ENCODE results near the gene TAP1. TPM values are rescaled to one million over a fixed set of nuclear protein-coding genes. Genes with fewer than 3 reads are reported as not detected.
"Not testable (repeated sequence)": the region's sequence is repeated elsewhere in the genome, so short reads cannot be mapped to it uniquely, and the experiment has no call there.

The TAP1 gene
- total RNA-seq, 2 experiments from 2014 or later, result 319 to 328 TPM

DNA sequence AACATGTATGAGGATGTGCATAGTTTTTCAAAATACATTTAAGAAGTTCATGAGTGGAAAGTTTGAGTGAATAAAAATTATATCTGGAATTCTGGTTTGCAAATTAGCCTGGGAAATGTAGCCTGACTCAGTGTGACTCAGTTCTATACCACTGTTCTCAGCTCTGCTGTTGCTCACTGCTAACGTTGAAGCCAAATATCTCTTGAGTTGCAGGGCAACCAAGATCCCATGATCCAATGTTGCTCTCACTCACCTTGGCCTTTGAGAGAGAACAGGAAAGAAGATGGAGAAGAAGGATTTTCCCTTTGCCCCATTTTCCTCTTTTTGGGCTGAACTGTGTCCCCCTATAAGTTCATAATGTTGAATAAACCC is 29.4 kb upstream of the TAP1 start:
- no peaks in the 10 kb centered on the region for H3K9me3 Mint-ChIP-seq (ENCODE audit: insufficient read depth)
- ChIA-PET POLR2A (interaction anchor here (0.6 to 1.1 kb wide), 2 partner anchors 40 to 86 kb away, joined by 3 to 4 read pairs; partner anchors contain the start of gene BRD2), CTCF (interaction anchor here (1.0 to 8.0 kb wide), 6 partner anchors 11 to 102 kb away, joined by 4 to 57 read pairs (median 8); partner anchors contain the start of genes HLA-DMA and TAP2)
- H3K27ac Mint-ChIP-seq, result no peak overlapping the region
- H3K27me3 Mint-ChIP-seq (ENCODE audit: low read depth), result peaks cover 6% of the 10 kb centered on the region
- H3K4me1 Mint-ChIP-seq (ENCODE audit: low read depth), result peaks cover 2% of the 10 kb centered on the region
- ATAC-seq, result no peak
- H3K4me3 Mint-ChIP-seq, result no peak overlapping the region
- no peak for DNase-seq
- peaks cover 8% of the 10 kb centered on the region for H3K36me3 Mint-ChIP-seq (ENCODE audit: low read depth)

DNA sequence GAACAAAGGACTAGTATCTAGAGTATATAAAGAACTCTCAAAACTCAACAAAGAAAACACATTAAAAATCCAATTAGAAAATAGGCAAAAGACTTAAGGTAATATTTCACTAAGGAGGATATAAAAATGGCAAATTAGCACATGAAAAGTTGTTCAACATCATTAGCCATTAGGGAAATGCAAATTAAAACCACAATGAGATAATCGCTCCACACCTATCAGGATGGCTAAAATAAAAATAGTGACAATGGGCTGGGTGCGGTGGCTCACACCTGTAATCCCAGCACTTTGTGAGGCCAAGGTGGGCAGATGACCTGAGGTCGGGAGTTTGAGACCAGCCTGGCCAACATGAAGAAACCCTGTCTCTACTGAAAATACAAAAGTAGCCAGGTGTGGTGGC is 27.5 kb upstream of the TAP1 start:
- H3K9me3 Mint-ChIP-seq (ENCODE audit: insufficient read depth); H3K27me3 Mint-ChIP-seq (ENCODE audit: low read depth); H3K36me3 Mint-ChIP-seq (ENCODE audit: low read depth); H3K27ac Mint-ChIP-seq; ATAC-seq; H3K4me1 Mint-ChIP-seq (ENCODE audit: low read depth); H3K4me3 Mint-ChIP-seq; DNase-seq: not testable (repeated sequence)
- CTCF ChIA-PET, result interaction anchor here (0.7 to 8.0 kb wide), 8 partner anchors 9 to 181 kb away, joined by 3 to 57 read pairs (median 4); partner anchors contain the start of genes HLA-DMA and TAP2
- POLR2A ChIA-PET, result interaction anchor here (0.9 kb wide), 1 partner anchor 91 kb away, joined by 3 read pairs; no protein-coding TSS in a partner anchor

DNA sequence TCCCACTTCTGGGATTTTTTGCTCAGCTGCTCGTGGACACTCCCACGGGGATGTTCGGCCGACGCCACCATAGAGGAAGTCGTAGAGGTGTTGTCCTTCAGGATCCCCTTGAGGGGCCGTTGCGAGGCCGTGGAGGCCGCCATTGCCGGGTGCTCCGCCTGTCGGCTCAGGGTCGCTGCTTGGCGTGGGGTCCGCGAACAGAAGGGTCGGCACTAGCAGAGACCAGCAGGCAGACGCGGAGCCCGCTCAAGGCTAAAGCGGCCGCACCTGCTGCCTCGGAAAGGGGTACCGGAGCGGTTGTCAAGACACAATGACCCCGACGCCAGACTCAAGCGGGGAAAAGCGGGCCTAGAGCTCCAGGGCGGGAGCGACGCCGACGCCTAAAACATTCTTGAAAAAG is 26.2 kb upstream of the TAP1 start:
- POLR2A ChIA-PET, result no interaction called here
- H3K27me3 Mint-ChIP-seq (ENCODE audit: low read depth), result no peaks in the 10 kb centered on the region
- H3K36me3 Mint-ChIP-seq (ENCODE audit: low read depth), result peaks cover 8% of the 10 kb centered on the region
- H3K9me3 Mint-ChIP-seq (ENCODE audit: insufficient read depth), result no peaks in the 10 kb centered on the region
- H3K4me1 Mint-ChIP-seq (ENCODE audit: low read depth), result no peaks in the 10 kb centered on the region
- no peak for ATAC-seq
- H3K4me3 Mint-ChIP-seq, result no peak overlapping the region
- CTCF ChIA-PET, result interaction anchor here (1.5 to 8.0 kb wide), 4 partner anchors 11 to 74 kb away, joined by 3 to 57 read pairs (median 17); partner anchors contain the start of gene HLA-DMA
- no peak overlapping the region for H3K27ac Mint-ChIP-seq
- no peak for DNase-seq

DNA sequence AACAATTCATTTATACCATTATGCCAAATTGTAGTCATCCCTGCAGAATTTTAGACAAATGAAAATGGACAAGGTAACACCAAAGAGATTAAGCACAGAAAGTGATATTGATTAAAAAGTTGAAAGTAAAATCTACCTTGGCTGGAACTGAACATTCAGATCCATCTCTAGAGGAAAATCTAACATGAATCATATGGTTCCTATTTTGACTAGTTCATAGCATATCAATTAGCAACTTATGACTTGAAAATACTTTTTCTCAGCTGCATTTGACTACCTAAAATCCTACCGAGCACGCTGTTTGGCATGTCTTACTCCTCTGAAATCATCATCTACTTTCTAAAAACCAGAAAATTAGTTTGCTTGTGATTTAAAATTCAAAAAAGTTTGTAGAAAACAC is 23.1 kb upstream of the TAP1 start:
- Mint-ChIP-seq H3K9me3 (ENCODE audit: insufficient read depth) (no peaks in the 10 kb centered on the region), H3K4me3 (no peak overlapping the region), H3K4me1 (ENCODE audit: low read depth) (no peaks in the 10 kb centered on the region), H3K27me3 (ENCODE audit: low read depth) (peaks cover 3% of the 10 kb centered on the region), H3K36me3 (ENCODE audit: low read depth) (peaks cover 13% of the 10 kb centered on the region), H3K27ac (no peak overlapping the region)
- CTCF ChIA-PET, result interaction anchor here (1.1 to 8.0 kb wide), 7 partner anchors 8 to 108 kb away, joined by 4 to 57 read pairs (median 6); partner anchors contain the start of genes HLA-DMA and TAP2
- POLR2A ChIA-PET, result interaction anchor here (1.0 kb wide), 1 partner anchor 95 kb away, joined by 4 read pairs; no protein-coding TSS in a partner anchor
- ATAC-seq (no peak), DNase-seq (no peak)

DNA sequence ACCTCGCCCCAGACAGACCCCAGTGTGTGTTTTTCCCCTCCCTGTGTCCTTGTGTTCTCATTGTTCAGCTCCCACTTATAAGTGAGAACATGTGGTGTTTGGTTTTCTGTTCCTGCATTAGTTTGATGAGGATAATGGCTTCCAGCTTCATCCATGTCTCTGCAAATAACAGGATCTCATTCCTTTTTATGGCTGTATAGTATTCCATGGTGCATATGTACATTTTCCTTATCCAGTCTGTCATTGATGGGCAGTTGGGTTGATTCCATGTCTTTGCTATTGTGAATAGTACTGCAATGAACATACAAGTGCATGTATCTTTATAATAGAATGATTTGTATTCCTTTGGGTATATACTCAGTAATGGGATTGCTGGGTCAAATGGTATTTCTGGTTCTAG is 20.4 kb upstream of the TAP1 start:
- H3K27ac Mint-ChIP-seq; H3K4me3 Mint-ChIP-seq; H3K27me3 Mint-ChIP-seq (ENCODE audit: low read depth); H3K9me3 Mint-ChIP-seq (ENCODE audit: insufficient read depth); ATAC-seq; DNase-seq; POLR2A ChIA-PET; H3K4me1 Mint-ChIP-seq (ENCODE audit: low read depth): not testable (repeated sequence)
- CTCF ChIA-PET, result interaction anchor here (1.5 to 4.5 kb wide), 3 partner anchors 35 to 111 kb away, joined by 3 to 28 read pairs (median 17); partner anchors contain the start of gene TAP2
- peaks cover 10% of the 10 kb centered on the region for H3K36me3 Mint-ChIP-seq (ENCODE audit: low read depth)

DNA sequence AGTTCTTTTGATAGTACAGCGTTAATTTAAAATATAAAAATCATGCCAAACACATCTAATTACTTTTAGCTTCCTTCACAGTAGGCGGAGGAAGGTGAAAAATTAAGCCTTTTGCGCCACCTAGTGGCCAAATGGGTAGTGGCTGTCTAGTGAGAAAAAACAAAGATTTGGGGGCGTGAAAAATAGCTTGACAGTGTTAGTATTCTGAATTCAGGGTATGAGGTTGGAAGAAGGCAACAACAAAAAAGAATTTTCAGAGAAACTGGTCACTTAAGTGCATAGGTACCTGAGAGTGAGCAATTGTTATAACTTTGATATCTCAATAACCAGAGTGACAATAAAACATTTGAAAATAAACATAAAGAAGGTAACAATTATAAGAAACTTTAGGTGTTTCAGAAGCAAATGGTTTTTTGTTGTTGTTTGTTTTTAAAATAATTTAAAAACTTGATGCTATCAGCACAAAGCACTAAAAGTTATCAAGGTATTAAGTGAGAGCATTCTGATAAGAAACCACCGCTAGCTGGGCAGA is 14.8 kb upstream of the TAP1 start:
- POLR2A ChIA-PET, result interaction anchor here (0.9 to 10.3 kb wide), 8 partner anchors 10 to 686 kb away, joined by 3 to 240 read pairs (median 6); partner anchors contain the start of genes HLA-DMA, PSMB8, PSMB9 and TAP1
- Mint-ChIP-seq H3K4me3 (no peak overlapping the region), H3K27me3 (ENCODE audit: low read depth) (peaks cover 3% of the 10 kb centered on the region), H3K27ac (no peak overlapping the region), H3K36me3 (ENCODE audit: low read depth) (peaks cover 15% of the 10 kb centered on the region), H3K9me3 (ENCODE audit: insufficient read depth) (no peaks in the 10 kb centered on the region), H3K4me1 (ENCODE audit: low read depth) (peaks cover 35% of the 10 kb centered on the region)
- ATAC-seq, result peak; percentile 77
- CTCF ChIA-PET, result interaction anchor here (0.7 to 10.6 kb wide), 69 partner anchors 9 to 622 kb away, joined by 3 to 512 read pairs (median 5); partner anchors contain the start of genes HLA-DMA, HLA-DPB1, HLA-DRA and PSMB8
- peak; percentile 93 for DNase-seq

DNA sequence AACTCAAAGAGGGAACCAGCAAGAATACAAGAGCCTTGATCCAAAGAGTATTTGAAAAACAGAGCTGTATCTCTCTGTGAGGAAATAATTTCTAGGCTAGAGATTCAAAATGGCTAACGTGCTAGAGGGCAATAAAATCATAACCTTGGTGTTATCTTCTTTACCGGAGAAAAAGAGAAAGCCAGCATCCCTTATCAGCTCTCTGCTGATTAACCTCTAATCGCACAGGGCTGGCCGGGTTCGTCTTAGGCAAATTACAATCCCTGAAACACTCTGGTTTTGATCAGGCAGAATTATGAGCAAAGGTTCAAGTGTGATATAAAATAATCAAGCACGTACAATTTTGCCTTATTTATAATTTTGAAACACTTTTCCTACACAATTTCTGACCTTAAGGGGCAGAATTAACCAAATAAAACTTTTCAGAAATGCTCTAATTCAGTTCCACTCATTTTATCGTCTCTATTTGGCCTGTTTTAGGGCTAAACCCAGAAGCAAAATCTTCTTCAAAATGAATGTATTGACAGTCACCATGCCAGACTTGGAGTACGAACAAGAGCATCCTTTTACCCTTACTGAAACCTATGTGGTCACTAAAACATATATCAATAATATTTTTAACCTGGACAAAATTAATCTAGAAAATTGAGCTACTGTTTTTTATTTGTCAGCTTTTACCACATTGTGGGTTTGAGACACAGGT is 14.2 kb upstream of the TAP1 start:
- Mint-ChIP-seq H3K4me1 (ENCODE audit: low read depth) (peaks cover 35% of the 10 kb centered on the region), H3K27ac (peak overlapping the region; percentile 92)

DNA sequence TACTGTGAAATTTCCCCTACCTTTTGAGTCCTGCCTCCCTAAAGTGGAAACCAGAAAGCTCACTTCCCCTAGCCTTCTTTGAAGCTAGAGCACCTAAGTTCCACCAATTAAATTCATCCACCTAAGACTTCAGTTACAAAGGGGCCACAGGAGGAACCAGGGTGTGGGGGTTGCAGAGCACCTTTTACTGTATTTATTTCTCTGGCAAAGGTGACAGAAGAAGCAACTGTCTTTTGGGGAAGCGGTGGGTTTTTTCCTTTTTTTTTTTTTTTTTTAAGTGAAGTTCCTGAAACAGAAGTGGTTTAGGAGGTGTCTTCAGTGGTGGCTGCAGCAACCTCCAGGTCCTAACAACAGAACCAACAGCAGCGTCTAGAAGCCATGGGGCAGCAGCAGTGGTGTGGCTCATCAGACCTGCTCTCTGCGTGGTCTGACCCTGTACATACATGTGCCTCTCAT is 13.5 kb upstream of the TAP1 start:
- Mint-ChIP-seq H3K27ac (peak overlapping the region; percentile 92), H3K4me3 (peak overlapping the region; percentile 54), H3K27me3 (ENCODE audit: low read depth) (peaks cover 3% of the 10 kb centered on the region), H3K9me3 (ENCODE audit: insufficient read depth) (no peaks in the 10 kb centered on the region), H3K36me3 (ENCODE audit: low read depth) (peaks cover 19% of the 10 kb centered on the region), H3K4me1 (ENCODE audit: low read depth) (peaks cover 35% of the 10 kb centered on the region)
- ChIA-PET POLR2A (interaction anchor here (0.8 to 10.3 kb wide), 7 partner anchors 9 to 1003 kb away, joined by 3 to 240 read pairs (median 4); partner anchors contain the start of genes PSMB8, PSMB9, TAP1 and TAP2), CTCF (interaction anchor here (0.8 to 10.6 kb wide), 29 partner anchors 10 to 621 kb away, joined by 3 to 512 read pairs (median 12); partner anchors contain the start of genes HLA-DMA, HLA-DRA, PSMB8 and PSMB9)
- peak; percentile 76 for ATAC-seq
- DNase-seq, result no peak

More for the DNA sequence above, 14.2 kb upstream of the TAP1 start:
- Mint-ChIP-seq H3K9me3 (ENCODE audit: insufficient read depth) (no peaks in the 10 kb centered on the region), H3K27me3 (ENCODE audit: low read depth) (peaks cover 3% of the 10 kb centered on the region), H3K4me3 (peak overlapping the region; percentile 54), H3K36me3 (ENCODE audit: low read depth) (peaks cover 19% of the 10 kb centered on the region)
- DNase-seq (no peak), ATAC-seq (peak; percentile 32)
- POLR2A ChIA-PET, result interaction anchor here (0.9 to 10.3 kb wide), 9 partner anchors 10 to 685 kb away, joined by 3 to 240 read pairs (median 5); partner anchors contain the start of genes HLA-DMA, PSMB8, PSMB9 and TAP1
- CTCF ChIA-PET, result interaction anchor here (0.7 to 10.6 kb wide), 68 partner anchors 10 to 622 kb away, joined by 3 to 512 read pairs (median 6); partner anchors contain the start of genes HLA-DMA, HLA-DPB1, HLA-DRA and PSMB8

DNA sequence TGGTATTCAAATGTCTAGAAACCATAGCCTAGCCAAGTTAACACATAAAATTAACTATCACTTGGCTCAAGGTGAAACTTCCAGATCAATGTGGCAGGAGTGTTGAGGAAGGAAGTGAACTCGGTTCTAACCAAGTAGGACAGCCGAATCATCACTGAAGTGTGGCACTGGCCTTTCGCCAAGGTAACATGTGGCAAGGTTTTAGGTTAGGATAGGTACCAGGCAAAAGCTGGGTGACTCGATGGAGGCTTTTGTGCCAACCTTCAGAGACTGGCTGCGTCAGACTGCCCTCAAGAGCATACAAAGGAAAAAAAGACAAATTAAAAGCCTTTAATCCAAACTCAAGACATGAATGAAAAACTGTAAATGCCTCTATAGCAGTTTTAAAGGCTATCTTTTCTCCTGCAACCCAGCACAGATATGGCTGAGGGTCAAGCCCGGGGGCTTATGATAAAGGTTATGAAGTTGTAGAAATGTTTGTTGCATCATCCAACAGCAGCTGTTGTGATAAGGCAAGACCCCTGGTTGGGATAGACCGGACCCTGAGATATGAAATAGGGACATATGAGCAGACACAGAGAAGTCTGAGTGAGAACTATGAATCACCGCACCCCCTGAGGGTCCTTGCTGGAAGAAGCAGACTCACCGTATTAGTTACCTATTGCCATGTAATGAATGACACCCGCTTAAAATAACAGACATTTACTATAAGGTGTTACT is 12.4 kb upstream of the TAP1 start:
- ATAC-seq (no peak), DNase-seq (no peak)
- POLR2A ChIA-PET, result interaction anchor here (1.0 to 10.3 kb wide), 3 partner anchors 11 to 106 kb away, joined by 3 to 240 read pairs (median 82); partner anchors contain the start of genes PSMB8, PSMB9, TAP1 and TAP2
- Mint-ChIP-seq H3K27ac (peak overlapping the region; percentile 66), H3K36me3 (ENCODE audit: low read depth) (peaks cover 29% of the 10 kb centered on the region), H3K4me3 (no peak overlapping the region), H3K4me1 (ENCODE audit: low read depth) (peaks cover 35% of the 10 kb centered on the region), H3K27me3 (ENCODE audit: low read depth) (peaks cover 3% of the 10 kb centered on the region), H3K9me3 (ENCODE audit: insufficient read depth) (no peaks in the 10 kb centered on the region)
- CTCF ChIA-PET, result interaction anchor here (0.5 to 10.6 kb wide), 3 partner anchors 9 to 40 kb away, joined by 3 to 512 read pairs (median 236); partner anchors contain the start of genes PSMB8, PSMB9, TAP1 and TAP2

DNA sequence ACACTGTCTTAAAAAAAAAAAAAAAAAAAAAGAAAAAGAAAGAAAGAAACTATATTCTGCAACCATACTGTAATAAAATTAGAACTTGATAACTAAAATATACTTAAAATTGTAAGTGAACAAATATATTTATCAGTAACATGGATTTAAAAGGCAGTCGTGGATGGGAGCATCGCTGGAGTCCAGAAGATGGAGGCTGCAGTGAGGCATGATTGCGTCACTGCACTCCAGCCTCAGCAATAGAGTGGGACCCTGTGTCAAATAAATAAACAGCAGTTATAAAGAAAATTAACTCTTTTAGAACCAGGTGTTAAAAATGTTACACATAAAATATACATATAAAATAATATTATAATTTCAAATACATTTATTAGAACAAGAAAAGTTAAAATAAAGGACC is 9.2 kb upstream of the TAP1 start:
- Mint-ChIP-seq H3K4me3 (no peak overlapping the region), H3K36me3 (ENCODE audit: low read depth) (peaks cover 51% of the 10 kb centered on the region), H3K9me3 (ENCODE audit: insufficient read depth) (no peaks in the 10 kb centered on the region), H3K27me3 (ENCODE audit: low read depth) (no peaks in the 10 kb centered on the region), H3K4me1 (ENCODE audit: low read depth) (peaks cover 54% of the 10 kb centered on the region), H3K27ac (no peak overlapping the region)
- DNase-seq, result no peak
- no peak for ATAC-seq
- CTCF ChIA-PET, result interaction anchor here (1.6 to 10.6 kb wide), 3 partner anchors 6 to 122 kb away, joined by 5 to 512 read pairs (median 236); partner anchors contain the start of genes PSMB8, PSMB9, TAP1 and TAP2
- POLR2A ChIA-PET, result interaction anchor here (1.3 to 10.3 kb wide), 3 partner anchors 9 to 109 kb away, joined by 5 to 240 read pairs (median 12); partner anchors contain the start of genes PSMB8, PSMB9, TAP1 and TAP2
